HepG2 (cell line): ENCODE data around the gene LRRC3C. TPM values are rescaled to one million over a fixed set of nuclear protein-coding genes. Genes with fewer than 3 reads are reported as not detected.
A peak's percentile ranks its signal among the peaks of the same experiment; 100 is the strongest.
"Not testable (repeated sequence)": the region's sequence is repeated elsewhere in the genome, so short reads cannot be mapped to it uniquely, and the experiment has no call there.

Experiments used
- ATAC-seq: fragments of 200-7000 bp; cut with Tn5 transposase; 3 replicates; pipeline ENCODE4 v1.9.1; 2020; ENCODE audit warnings: mild to moderate bottlenecking, moderate library complexity
- BruUV-seq: library from RNA; stranded (reverse); fragments of 400-500 nt; replicated peaks from 2 replicates; lab custom pipeline; 2021; lab: Mats Ljungman, UMichigan
- CTCF ChIA-PET: fragments of 300-600 bp; formaldehyde crosslinking; extraction: SDS; loops from one replicate; lab custom pipeline; 2021; ENCODE audit warnings: low total read pairs, inconsistent platforms, low intra/inter-chr PET ratio; lab: Yijun Ruan, JAX
- POLR2A ChIA-PET: fragments of 350-600 bp; sonication (Branson Sonifier 250); formaldehyde crosslinking; loops from one replicate; lab custom pipeline; 2020; ENCODE audit warnings: antibody characterized with exemption, inconsistent platforms; lab: Yijun Ruan, JAX
- DNase-seq: peaks from one replicate; pipeline ENCODE4 v3.0.0-alpha.2; 2015; ENCODE audit warnings: low spot score
- FAIRE-seq: peaks from 3 replicates; lab custom pipeline; 2011; peaks lifted over from hg19 to GRCh38; lab: Jason Lieb, UNC
- H2AFZ ChIP-seq: one replicate; pipeline ENCODE4 v1.6.1; 2011; ENCODE audit warnings: low read length, inconsistent platforms
- H3K27ac ChIP-seq: fragments of 300-600 bp; 3 replicates; pipeline ENCODE4 v1.8.0; 2011; ENCODE audit warnings: mixed run types, mild to moderate bottlenecking, mixed read lengths, low read length, inconsistent platforms; ENCODE audit not compliant: insufficient read depth; ENCODE audit errors: extremely low read length
- H3K27me3 ChIP-seq, 2 experiments: fragments of 200-600 bp in 1 of 2; 2 replicates in 1 of 2; 3 replicates in 1 of 2; pipeline versions ENCODE4 v1.6.0 to v1.8.0; 2011; ENCODE audit warnings: low read length in 2 of 2, mild to moderate bottlenecking in 2 of 2, moderate library complexity in 2 of 2, inconsistent platforms in 1 of 2; ENCODE audit not compliant: insufficient read depth in 2 of 2, control insufficient read depth in 1 of 2
- H3K36me3 ChIP-seq, 2 experiments: fragments of 200-600 bp in 1 of 2; replicated peaks in 1 of 2; 2 replicates in 1 of 2; 3 replicates in 1 of 2; pipeline versions ENCODE4 v1.5.1 to v1.8.0; 2011; ENCODE audit warnings: low read length in 2 of 2, inconsistent platforms in 1 of 2; ENCODE audit not compliant: insufficient read depth in 2 of 2, control insufficient read depth in 1 of 2
- H3K4me1 ChIP-seq: 2 replicates; pipeline ENCODE4 v1.5.1; 2012; ENCODE audit warnings: low read length, inconsistent platforms; ENCODE audit not compliant: insufficient read depth
- H3K4me2 ChIP-seq: 2 replicates; pipeline ENCODE4 v1.6.0; 2011; ENCODE audit warnings: low read depth, low read length, inconsistent platforms
- H3K4me3 ChIP-seq, 3 experiments: fragments of 200-600 bp in 1 of 3; sonication (generic), shearing (Covaris generic) in 1 of 3; replicated peaks in 1 of 3; 2 replicates each; pipeline ENCODE4 v1.5.1; 2011 to 2016; ENCODE audit warnings: low read length in 3 of 3, inconsistent platforms in 2 of 3, low read depth in 2 of 3, mild to moderate bottlenecking in 2 of 3, control low read depth in 1 of 3, mixed read lengths in 1 of 3; ENCODE audit not compliant: insufficient read depth in 1 of 3
- H3K79me2 ChIP-seq: one replicate; pipeline ENCODE4 v1.6.1; 2011; ENCODE audit warnings: low read length, inconsistent platforms; ENCODE audit not compliant: insufficient read depth
- H3K9ac ChIP-seq: 2 replicates; pipeline ENCODE4 v1.6.0; 2011; ENCODE audit warnings: mild to moderate bottlenecking, low read depth, low read length, inconsistent platforms; ENCODE audit not compliant: insufficient read depth
- H3K9me3 ChIP-seq: 2 replicates; pipeline ENCODE4 v1.5.1; 2012; ENCODE audit warnings: mild to moderate bottlenecking, low read length
- H4K20me1 ChIP-seq: 2 replicates; pipeline ENCODE4 v1.6.0; 2011; ENCODE audit warnings: inconsistent platforms, mild to moderate bottlenecking, low read length, moderate library complexity; ENCODE audit not compliant: insufficient read depth
- ZNF3 ChIP-seq: IDR thresholded peaks from 2 replicates; pipeline ENCODE4 v1.7.0; 2017; ENCODE audit warnings: inconsistent platforms
- ZNF460 ChIP-seq: sonication (generic); formaldehyde crosslinking; IDR thresholded peaks from 2 replicates; pipeline ENCODE4 v1.5.1; 2020; ENCODE audit warnings: missing genetic modification reagents, mild to moderate bottlenecking, borderline replicate concordance
- WGBS: methylation state at CpG from one replicate; pipeline ENCODE4 v1.1.6; 2017; ENCODE audit warnings: low lambda C conversion rate; 5-methylcytosine and 5-hydroxymethylcytosine counted together
- in situ Hi-C: cut with HindIII; loops from 2 replicates; pipeline ENCODE4 v1.10.0; 2017; ENCODE audit warnings: low pct_unique_long_range_greater_than_20kb; ENCODE audit not compliant: extremely low pct_ligation_motif_present
- intact Hi-C: fragments of 100-400 bp; cut with micrococcal nuclease; formaldehyde crosslinking; loops from one replicate; pipeline ENCODE4 v1.10.0; 2022; ENCODE audit not compliant: unreplicated experiment
- polyA plus RNA-seq, 8 experiments: library from polyadenylated mRNA; depleted of rRNA in 3 of 8; stranded (reverse) in 7 of 8; unstranded in 1 of 8; fragments of >200 nt; fragmentation: Illumina TruSeq in 4 of 8; extraction: Trizol in 4 of 8; gene quantifications; 2 replicates each; pipeline versions ENCODE4 v1.2.1 to v1.2.3, GENCODE V29; 2011 to 2016; ENCODE audit warnings: low read depth in 4 of 8, missing spikeins in 1 of 8, mixed read lengths in 1 of 8; ENCODE audit not compliant: insufficient read depth in 1 of 8
- total RNA-seq, 5 experiments: library from RNA; depleted of rRNA; stranded (reverse); fragments of >200 nt; fragmentation: Illumina TruSeq; extraction: Trizol; gene quantifications; 2 replicates each; pipeline ENCODE4 v1.2.3, GENCODE V29; 2016; ENCODE audit warnings: low read depth in 1 of 5
- TF ChIP-seq, protein P1 (sequence below): sonication (generic); formaldehyde crosslinking; IDR thresholded peaks from 2 replicates; pipeline ENCODE4 v1.4.0; 2020; ENCODE audit warnings: missing genetic modification reagents
- TF ChIP-seq, protein P2 (sequence below): sonication (generic); formaldehyde crosslinking; IDR thresholded peaks from 2 replicates; pipeline ENCODE4 v1.5.0; 2020; ENCODE audit warnings: mild to moderate bottlenecking, missing genetic modification reagents

Gene LRRC3C
- total and polyA plus RNA-seq, 2 of the 13 experiments (the other 11 are each of a cell fraction or from before 2014, with no cell fraction given): 0.17 TPM; not detected in 1

DNA sequence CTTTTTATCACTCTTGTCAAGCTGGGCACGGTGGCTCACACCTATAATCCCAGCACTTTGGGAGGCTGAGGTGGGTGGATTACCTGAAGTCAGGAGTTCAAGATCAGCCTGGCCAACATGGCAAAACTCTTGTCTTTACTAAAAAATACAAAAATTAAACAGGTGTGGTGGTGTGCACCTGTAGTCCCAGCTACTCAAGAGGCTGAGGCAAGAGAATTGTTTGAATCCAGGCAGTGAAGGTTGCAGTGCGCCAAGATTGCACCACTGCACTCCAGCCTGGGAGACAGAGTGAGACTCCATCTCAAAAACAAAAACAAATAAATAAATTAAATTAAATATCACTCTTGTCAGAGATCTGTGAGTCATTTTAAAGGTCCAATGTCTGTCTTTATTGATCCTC, 25.5 kb upstream of the LRRC3C start:
- H3K36me3 ChIP-seq, in situ Hi-C loops, ATAC-seq, H3K4me2 ChIP-seq, H3K79me2 ChIP-seq, CTCF ChIA-PET, H3K27ac ChIP-seq, H2AFZ ChIP-seq, H4K20me1 ChIP-seq, FAIRE-seq, BruUV-seq, H3K9me3 ChIP-seq, DNase-seq, H3K9ac ChIP-seq, H3K4me3 ChIP-seq, intact Hi-C loops, H3K27me3 ChIP-seq: not testable (repeated sequence)
- POLR2A ChIA-PET: interaction anchor here (1.4 kb wide), 1 partner anchor 24 kb away, joined by 4 read pairs; no protein-coding TSS in a partner anchor
- WGBS: 90% methylated on average over 2 of the region's 2 CpGs
- peaks cover 24% of the 10 kb centered on the region for H3K4me1 ChIP-seq
- TF ChIP-seq ZNF460 (CRISPR knock-in tag): peak; percentile 52; the same call in 1 of the 2 replicates
- TF ChIP-seq, protein P1, sequence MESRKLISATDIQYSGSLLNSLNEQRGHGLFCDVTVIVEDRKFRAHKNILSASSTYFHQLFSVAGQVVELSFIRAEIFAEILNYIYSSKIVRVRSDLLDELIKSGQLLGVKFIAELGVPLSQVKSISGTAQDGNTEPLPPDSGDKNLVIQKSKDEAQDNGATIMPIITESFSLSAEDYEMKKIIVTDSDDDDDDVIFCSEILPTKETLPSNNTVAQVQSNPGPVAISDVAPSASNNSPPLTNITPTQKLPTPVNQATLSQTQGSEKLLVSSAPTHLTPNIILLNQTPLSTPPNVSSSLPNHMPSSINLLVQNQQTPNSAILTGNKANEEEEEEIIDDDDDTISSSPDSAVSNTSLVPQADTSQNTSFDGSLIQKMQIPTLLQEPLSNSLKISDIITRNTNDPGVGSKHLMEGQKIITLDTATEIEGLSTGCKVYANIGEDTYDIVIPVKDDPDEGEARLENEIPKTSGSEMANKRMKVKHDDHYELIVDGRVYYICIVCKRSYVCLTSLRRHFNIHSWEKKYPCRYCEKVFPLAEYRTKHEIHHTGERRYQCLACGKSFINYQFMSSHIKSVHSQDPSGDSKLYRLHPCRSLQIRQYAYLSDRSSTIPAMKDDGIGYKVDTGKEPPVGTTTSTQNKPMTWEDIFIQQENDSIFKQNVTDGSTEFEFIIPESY (CRISPR knock-in tag): peak; percentile 79

DNA sequence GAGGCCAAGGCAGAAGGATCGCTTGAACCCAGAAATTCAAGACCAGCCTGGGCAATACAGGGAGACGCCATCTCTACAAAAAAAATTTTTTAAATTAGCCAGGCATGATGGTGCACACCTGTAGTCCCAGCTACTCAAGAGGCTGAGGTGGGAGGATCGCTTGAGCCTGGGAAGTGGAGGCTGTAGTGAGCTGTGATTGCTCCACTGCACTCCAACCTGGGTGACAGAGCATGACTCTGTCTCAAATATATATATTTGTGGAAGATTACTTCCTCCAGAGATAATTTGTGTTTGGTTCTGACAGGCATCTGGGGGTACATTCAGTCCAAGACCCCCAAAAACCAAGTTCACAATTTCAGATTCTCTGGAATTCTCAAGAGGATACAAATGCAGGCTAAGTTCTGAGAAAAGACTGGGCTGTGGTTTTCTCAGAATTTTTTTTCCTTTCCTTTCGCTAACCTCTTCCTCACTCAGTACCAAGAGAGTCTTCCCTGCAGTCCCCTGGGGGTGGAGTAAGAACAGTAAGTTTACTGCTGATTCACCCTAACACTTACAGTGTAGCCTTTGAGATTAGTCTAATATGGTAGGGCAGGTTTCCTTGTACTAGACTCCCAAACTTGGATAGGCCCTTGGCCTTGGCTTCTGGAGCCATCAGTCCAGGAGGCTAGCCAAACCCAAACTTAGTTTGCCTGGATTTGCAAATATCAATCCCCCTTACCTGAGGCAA, 24.2 kb upstream of the LRRC3C start:
- 98% methylated on average over 4 of the region's 4 CpGs for WGBS
- Histone ChIP-seq H3K27me3 (no peaks in the 10 kb centered on the region), H3K9ac (no peak overlapping the region), H3K9me3 (no peaks in the 10 kb centered on the region), H4K20me1 (no peaks in the 10 kb centered on the region), H3K4me1 (peaks cover 24% of the 10 kb centered on the region), H3K27ac (no peak overlapping the region), H2AFZ (no peak overlapping the region), H3K36me3 (no peaks in the 10 kb centered on the region), H3K4me2 (no peak overlapping the region), H3K79me2 (no peaks in the 10 kb centered on the region), H3K4me3 (no peak overlapping the region)
- intact Hi-C loops (no loop called here), in situ Hi-C loops (no loop called here)
- FAIRE-seq (no peak), ATAC-seq (no peak), DNase-seq (no peak)
- BruUV-seq: no TSS peak
- ChIA-PET POLR2A (interaction anchor here (0.6 to 1.9 kb wide), 3 partner anchors 13 to 27 kb away, joined by 3 to 6 read pairs (median 4); no protein-coding TSS in a partner anchor), CTCF (no interaction called here)
- TF ChIP-seq ZNF3 (CRISPR knock-in tag): no peak
- TF ChIP-seq, protein P2, sequence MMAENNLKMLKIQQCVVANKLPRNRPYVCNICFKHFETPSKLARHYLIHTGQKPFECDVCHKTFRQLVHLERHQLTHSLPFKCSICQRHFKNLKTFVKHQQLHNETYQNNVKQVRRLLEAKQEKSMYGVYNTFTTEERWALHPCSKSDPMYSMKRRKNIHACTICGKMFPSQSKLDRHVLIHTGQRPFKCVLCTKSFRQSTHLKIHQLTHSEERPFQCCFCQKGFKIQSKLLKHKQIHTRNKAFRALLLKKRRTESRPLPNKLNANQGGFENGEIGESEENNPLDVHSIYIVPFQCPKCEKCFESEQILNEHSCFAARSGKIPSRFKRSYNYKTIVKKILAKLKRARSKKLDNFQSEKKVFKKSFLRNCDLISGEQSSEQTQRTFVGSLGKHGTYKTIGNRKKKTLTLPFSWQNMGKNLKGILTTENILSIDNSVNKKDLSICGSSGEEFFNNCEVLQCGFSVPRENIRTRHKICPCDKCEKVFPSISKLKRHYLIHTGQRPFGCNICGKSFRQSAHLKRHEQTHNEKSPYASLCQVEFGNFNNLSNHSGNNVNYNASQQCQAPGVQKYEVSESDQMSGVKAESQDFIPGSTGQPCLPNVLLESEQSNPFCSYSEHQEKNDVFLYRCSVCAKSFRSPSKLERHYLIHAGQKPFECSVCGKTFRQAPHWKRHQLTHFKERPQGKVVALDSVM: peak; percentile 59
